K562 (cell line): Measurements from ENCODE around the gene MIDN. TPM values are rescaled to one million over a fixed set of nuclear protein-coding genes. Genes with fewer than 3 reads are reported as not detected.
A peak's percentile ranks its signal among the peaks of the same experiment; 100 is the strongest.

Experiments
- AFF4 ChIP-seq: sonication (generic); formaldehyde crosslinking; IDR thresholded peaks from 2 replicates; pipeline ENCODE4 v1.8.0; 2023; ENCODE audit warnings: mild to moderate bottlenecking, missing genetic modification reagents
- BCL6 ChIP-seq: fragments of 250-450 bp; sonication (Bioruptor Pico); IDR thresholded peaks from 2 replicates; pipeline ENCODE4 v1.4.0; 2020
- C11orf30 ChIP-seq: fragments of 450-650 bp; IDR thresholded peaks from 2 replicates; pipeline ENCODE4 v1.6.1; 2016; ENCODE audit warnings: low read depth, mild to moderate bottlenecking
- CBX5 ChIP-seq: IDR thresholded peaks from 2 replicates; pipeline ENCODE4 v1.6.1; 2014; ENCODE audit warnings: low read depth, borderline replicate concordance
- CHD2 ChIP-seq: IDR thresholded peaks from 2 replicates; pipeline ENCODE4 v1.6.1; 2011; ENCODE audit warnings: low read depth, low read length
- CTCFL ChIP-seq: IDR thresholded peaks from 2 replicates; pipeline ENCODE4 v1.6.1; 2011; ENCODE audit warnings: borderline replicate concordance, low read depth, mild to moderate bottlenecking, moderate library complexity, low read length; ENCODE audit not compliant: insufficient read depth, poor library complexity, severe bottlenecking
- E2F3 ChIP-seq: fragments of 250-450 bp; sonication (Bioruptor Pico); IDR thresholded peaks from 2 replicates; pipeline ENCODE4 v1.4.0; 2020; ENCODE audit warnings: mild to moderate bottlenecking
- ELF4 ChIP-seq: fragments of 450-650 bp; formaldehyde crosslinking; IDR thresholded peaks from 2 replicates; pipeline ENCODE4 v1.4.0; 2022; ENCODE audit warnings: missing genetic modification characterization
- ELK1 ChIP-seq: sonication (generic); formaldehyde crosslinking; IDR thresholded peaks from 2 replicates; pipeline ENCODE4 v1.8.1; 2022; ENCODE audit warnings: missing genetic modification reagents
- FOXK2 ChIP-seq, 2 experiments: fragments of 450-650 bp; IDR thresholded peaks in 1 of 2; conservative IDR thresholded peaks in 1 of 2; 2 replicates each; pipeline ENCODE4 v1.6.1; 2016; ENCODE audit warnings: low read depth in 2 of 2, mild to moderate bottlenecking in 1 of 2
- HDAC6 ChIP-seq: IDR thresholded peaks from 2 replicates; pipeline ENCODE4 v1.6.1; 2012; ENCODE audit warnings: low read depth, mild to moderate bottlenecking, control low read depth, inconsistent platforms, low read length, moderate library complexity
- HDAC8 ChIP-seq: fragments of 450-650 bp; IDR thresholded peaks from 2 replicates; pipeline ENCODE4 v1.6.1; 2016; ENCODE audit warnings: mild to moderate bottlenecking, missing genetic modification characterization, moderate library complexity, missing compliant biosample characterization
- IRF1 ChIP-seq: sonication (generic); formaldehyde crosslinking; IDR thresholded peaks from 2 replicates; pipeline ENCODE4 v1.8.0; 2022; ENCODE audit warnings: missing genetic modification reagents, mild to moderate bottlenecking, borderline replicate concordance
- KDM5B ChIP-seq: fragments of 200-600 bp; sonication (generic); IDR thresholded peaks from 2 replicates; pipeline ENCODE4 v1.6.1; 2012; ENCODE audit warnings: low read depth, mild to moderate bottlenecking, moderate library complexity, low read length, control low read depth, inconsistent platforms; ENCODE audit not compliant: insufficient replicate concordance
- MCM3 ChIP-seq: fragments of 450-650 bp; IDR thresholded peaks from 2 replicates; pipeline ENCODE4 v1.6.1; 2016
- SP1 ChIP-seq: sonication (generic); formaldehyde crosslinking; IDR thresholded peaks from 2 replicates; pipeline ENCODE4 v1.8.1; 2022; ENCODE audit warnings: mild to moderate bottlenecking, missing genetic modification reagents
- ZNF253 ChIP-seq: fragments of 250-450 bp; sonication (Bioruptor Pico); conservative IDR thresholded peaks from 2 replicates; pipeline ENCODE4 v1.6.1; 2021; ENCODE audit warnings: mild to moderate bottlenecking
- ZNF449 ChIP-seq: fragments of 250-450 bp; sonication (Bioruptor Pico); IDR thresholded peaks from 2 replicates; pipeline ENCODE4 v1.8.0; 2022; ENCODE audit warnings: moderate library complexity, mild to moderate bottlenecking, inconsistent platforms
- ZNF699 ChIP-seq: fragments of 250-450 bp; sonication (Bioruptor Pico); IDR thresholded peaks from 2 replicates; pipeline ENCODE4 v1.8.0; 2021; ENCODE audit warnings: mild to moderate bottlenecking, moderate library complexity; ENCODE audit not compliant: insufficient replicate concordance
- ZNF75A ChIP-seq: fragments of 450-650 bp; formaldehyde crosslinking; IDR thresholded peaks from 2 replicates; pipeline ENCODE4 v1.4.0; 2020; ENCODE audit warnings: mild to moderate bottlenecking
- polyA plus RNA-seq, 8 experiments: library from polyadenylated mRNA; depleted of rRNA in 4 of 8; stranded (reverse) in 5 of 8; unstranded in 3 of 8; fragments of >200 nt; fragmentation: Nextera tagmentation in 2 of 8; fragmentation: Illumina TruSeq in 1 of 8; extraction: Ambion mirVana in 2 of 8; extraction: Trizol in 1 of 8; gene quantifications; 2 replicates each; pipeline versions ENCODE4 v1.2.1 to v1.2.3, GENCODE V29; 2011 to 2014; ENCODE audit warnings: inconsistent platforms in 1 of 8, missing spikeins in 1 of 8
- total RNA-seq, 7 experiments: library from RNA; depleted of rRNA in 6 of 7; stranded (reverse); fragments of >200 nt in 6 of 7; fragmentation: Illumina TruSeq in 2 of 7; extraction: Trizol in 2 of 7; gene quantifications; 2 replicates each; pipeline versions ENCODE4 v1.2.1 to v1.2.3, GENCODE V29; 2011 to 2021; ENCODE audit warnings: low replicate concordance in 1 of 7

MIDN gene
- total and polyA plus RNA-seq, 9 of the 15 experiments (the other 6 are each of a cell fraction or from before 2014, with no cell fraction given), result 0.17 to 120 (median 10.1) TPM

GRCh38 chr19:1248786-1249297 lies 459 bp downstream of the MIDN start (continued):
- TF ChIP-seq ELF4, result no peak; the same call in none of the 2 replicates
- TF ChIP-seq BCL6 (CRISPR knock-in tag), result no peak
- peak; percentile 21 for TF ChIP-seq C11orf30
- TF ChIP-seq CTCFL, result peak; percentile 92
- no peak for TF ChIP-seq HDAC6
- no peak for TF ChIP-seq ZNF699
- no peak for TF ChIP-seq ZNF449 (CRISPR knock-in tag)
- TF ChIP-seq KDM5B, result no peak
- no peak for TF ChIP-seq ZNF75A (CRISPR knock-in tag)
- TF ChIP-seq MCM3, result no peak
- TF ChIP-seq HDAC8 (tag), result no peak
- TF ChIP-seq ZNF253, result no peak
- no peak for TF ChIP-seq IRF1
- no peak for TF ChIP-seq E2F3 (CRISPR knock-in tag)
- TF ChIP-seq CBX5, result no peak
- TF ChIP-seq SP1 (CRISPR knock-in tag), result no peak; the same call in 1 of the 2 replicates
- TF ChIP-seq AFF4 (CRISPR knock-in tag), result peak; percentile 66; the same call in 1 of the 2 replicates
- TF ChIP-seq ELK1, result no peak
- no peak for TF ChIP-seq FOXK2 (conservative IDR thresholded peaks at IDR 0.05 in 1 of 2, IDR thresholded peaks at IDR 0.05 in 1 of 2; ENCODE audit: low read depth in 2 of 2)
- TF ChIP-seq CHD2, result no peak
